NB4 (cell line): ENCODE data around the gene RAB5IF.

ENCODE experiments used
- DNase-seq: peaks from one replicate; pipeline ENCODE4 v3.0.0; 2010; ENCODE audit warnings: low read depth
- H3K4me3 ChIP-seq: one replicate; pipeline ENCODE4 v1.5.1; 2011; ENCODE audit warnings: mild to moderate bottlenecking, low read depth, low read length, moderate library complexity
- CTCF ChIP-seq: IDR thresholded peaks from one replicate; pipeline ENCODE4 v1.5.1; 2012; ENCODE audit warnings: low read depth, low read length
- MAX ChIP-seq: IDR thresholded peaks from 2 replicates; pipeline ENCODE4 v1.6.1; 2011; ENCODE audit warnings: low read depth, low read length
- MYC ChIP-seq: IDR thresholded peaks from 2 replicates; pipeline ENCODE4 v1.6.1; 2011; ENCODE audit warnings: low read depth, low read length
- POLR2A ChIP-seq: IDR thresholded peaks from 2 replicates; pipeline ENCODE4 v1.6.1; 2011; ENCODE audit warnings: mild to moderate bottlenecking; ENCODE audit not compliant: insufficient read length; ENCODE audit errors: extremely low read depth

The RAB5IF gene

GRCh38 chr20:36585410-36586125, 20.0 kb upstream of the RAB5IF start:
- DNase-seq, result peak; percentile 87
- no peak for TF ChIP-seq MYC
- TF ChIP-seq POLR2A, result no peak
- no peak for TF ChIP-seq CTCF
- TF ChIP-seq MAX, result no peak

GRCh38 chr20:36587388-36588070, 18.1 kb upstream of the RAB5IF start:
- no peak for TF ChIP-seq POLR2A
- no peak for DNase-seq
- H3K4me3 ChIP-seq, result no peak overlapping the region

More at GRCh38 chr20:36585410-36586125, 20.0 kb upstream of the RAB5IF start:
- no peak overlapping the region for H3K4me3 ChIP-seq

GRCh38 chr20:36591281-36591680, 14.3 kb upstream of the RAB5IF start:
- TF ChIP-seq MYC (no peak), MAX (no peak), POLR2A (no peak), CTCF (no peak)
- no peak overlapping the region for H3K4me3 ChIP-seq
- DNase-seq, result no peak

- no peak for TF ChIP-seq POLR2A
- TF ChIP-seq MYC, result no peak
- no peak for TF ChIP-seq MAX
- TF ChIP-seq CTCF, result peak; percentile 15
- no peak for DNase-seq
- H3K4me3 ChIP-seq, result no peak overlapping the region
These were observed 13.5 kb upstream of the RAB5IF start for GRCh38 chr20:36591854-36592641.

- DNase-seq, result no peak
- no peak overlapping the region for H3K4me3 ChIP-seq
- no peak for TF ChIP-seq CTCF
- TF ChIP-seq MYC, result no peak
- no peak for TF ChIP-seq POLR2A
These were observed 12.1 kb upstream of the RAB5IF start for GRCh38 chr20:36593347-36593929.

- H3K4me3 ChIP-seq, result no peak overlapping the region
These were observed 5.7 kb upstream of the RAB5IF start for GRCh38 chr20:36599912-36600345.

More at GRCh38 chr20:36599912-36600345, 5.7 kb upstream of the RAB5IF start:
- peak; percentile 52 for DNase-seq
- TF ChIP-seq CTCF (no peak), MAX (peak; percentile 75), POLR2A (no peak), MYC (peak; percentile 39; the same call in 1 of the 2 replicates)
